Measurements from ENCODE around the gene RBMX.
"Not testable (repeated sequence)": the region's sequence is repeated elsewhere in the genome, so short reads cannot be mapped to it uniquely, and the experiment has no call there.

GRCh38 chrX:136904067-136904466, 23.5 kb upstream of the RBMX start:
- TF ChIP-seq USF2 (IDR thresholded peaks at IDR 0.05); MAX (IDR thresholded peaks at IDR 0.05); SREBF2 (IDR thresholded peaks at IDR 0.05); CTCF (IDR thresholded peaks at IDR 0.05); MYC (IDR thresholded peaks at IDR 0.05; ENCODE audit: borderline replicate concordance, low read length); KDM1A (IDR thresholded peaks at IDR 0.05; ENCODE audit: low read depth); ZFP36 (IDR thresholded peaks at IDR 0.05; ENCODE audit: borderline replicate concordance, partially characterized antibody); CEBPB (IDR thresholded peaks at IDR 0.05): not testable (repeated sequence)

Data from A549 (cell line).